ENCODE measurements around the gene NTM. TPM values are rescaled to one million over a fixed set of nuclear protein-coding genes. Genes with fewer than 3 reads are reported as not detected.

Gene NTM
- total and polyA plus RNA-seq, 2 donors (not counting 1 experiment from before 2014, with no cell fraction given) = 12.3 to 28.6 TPM

DNA sequence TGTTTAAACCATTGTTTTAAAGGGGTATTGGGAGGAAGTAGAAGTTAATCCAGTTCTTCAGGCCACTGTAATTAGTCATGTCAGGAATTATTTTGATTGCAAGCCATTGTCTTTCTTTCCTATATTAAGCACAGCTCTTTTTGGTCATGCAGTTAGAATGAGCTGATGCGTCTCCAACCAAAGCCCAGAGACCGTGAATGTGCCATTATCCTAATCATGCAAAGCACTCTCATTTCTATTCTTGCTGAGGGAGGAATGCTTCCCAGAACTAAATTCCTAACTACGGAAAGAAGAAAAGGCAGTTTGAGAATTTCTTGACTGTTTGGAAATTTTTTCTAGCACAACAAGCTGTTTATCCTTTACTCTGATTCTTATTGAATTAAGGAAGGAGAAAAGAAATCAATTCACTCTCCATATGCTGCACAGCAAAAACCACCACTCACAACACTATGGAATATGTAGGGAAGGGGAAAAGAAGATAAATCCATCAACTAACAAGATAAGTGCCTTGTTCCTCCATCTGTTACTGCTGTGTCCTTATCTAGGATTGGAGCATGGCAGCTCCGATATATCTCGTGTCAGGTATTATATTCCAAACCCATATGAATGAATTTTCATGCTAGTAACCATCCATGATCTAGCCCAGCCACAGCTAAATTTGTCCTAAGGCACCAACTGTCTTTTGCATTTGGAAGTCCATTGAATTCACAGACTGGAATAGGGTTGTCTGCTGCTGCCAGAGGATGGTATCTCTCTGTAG, 70.8 kb downstream of the NTM start:
- DNase-seq (ENCODE audit: low read depth in 2 of 2) = no peak
- Histone ChIP-seq H3K27ac (ENCODE audit: insufficient read depth, low read length) (no peak overlapping the region), H3K9me3 (ENCODE audit: control insufficient read depth, insufficient read depth, low read depth, low read length) (no peaks in the 10 kb centered on the region), H3K4me3 (replicated peaks in 1 of 4; ENCODE audit: control extremely low read depth in 1 of 4, insufficient read depth in 1 of 4, low read depth in 3 of 4, low read length in 4 of 4) (no peak overlapping the region), H3K27me3 (ENCODE audit: control insufficient read depth, insufficient read depth, low read length) (no peaks in the 10 kb centered on the region), H3K36me3 (ENCODE audit: control insufficient read depth, insufficient read depth, low read length) (no peaks in the 10 kb centered on the region), H3K4me1 (ENCODE audit: control insufficient read depth, extremely low read depth, insufficient read depth, low read length) (no peaks in the 10 kb centered on the region), H3K79me2 (ENCODE audit: control insufficient read depth, insufficient read depth, low read length) (no peaks in the 10 kb centered on the region), H4K20me1 (ENCODE audit: control insufficient read depth, extremely low read depth, insufficient read depth, low read length) (no peaks in the 10 kb centered on the region), H3K9ac (ENCODE audit: insufficient read depth, low read length) (no peak overlapping the region), H2AFZ (ENCODE audit: low read length) (no peak overlapping the region), H3K4me2 (ENCODE audit: extremely low read depth, insufficient read depth, low read length) (no peak overlapping the region)
- TF ChIP-seq, protein P1, sequence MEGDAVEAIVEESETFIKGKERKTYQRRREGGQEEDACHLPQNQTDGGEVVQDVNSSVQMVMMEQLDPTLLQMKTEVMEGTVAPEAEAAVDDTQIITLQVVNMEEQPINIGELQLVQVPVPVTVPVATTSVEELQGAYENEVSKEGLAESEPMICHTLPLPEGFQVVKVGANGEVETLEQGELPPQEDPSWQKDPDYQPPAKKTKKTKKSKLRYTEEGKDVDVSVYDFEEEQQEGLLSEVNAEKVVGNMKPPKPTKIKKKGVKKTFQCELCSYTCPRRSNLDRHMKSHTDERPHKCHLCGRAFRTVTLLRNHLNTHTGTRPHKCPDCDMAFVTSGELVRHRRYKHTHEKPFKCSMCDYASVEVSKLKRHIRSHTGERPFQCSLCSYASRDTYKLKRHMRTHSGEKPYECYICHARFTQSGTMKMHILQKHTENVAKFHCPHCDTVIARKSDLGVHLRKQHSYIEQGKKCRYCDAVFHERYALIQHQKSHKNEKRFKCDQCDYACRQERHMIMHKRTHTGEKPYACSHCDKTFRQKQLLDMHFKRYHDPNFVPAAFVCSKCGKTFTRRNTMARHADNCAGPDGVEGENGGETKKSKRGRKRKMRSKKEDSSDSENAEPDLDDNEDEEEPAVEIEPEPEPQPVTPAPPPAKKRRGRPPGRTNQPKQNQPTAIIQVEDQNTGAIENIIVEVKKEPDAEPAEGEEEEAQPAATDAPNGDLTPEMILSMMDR (conservative IDR thresholded peaks at IDR 0.05 in 1 of 2, IDR thresholded peaks at IDR 0.05 in 1 of 2; ENCODE audit: low read depth in 1 of 2, low read length in 2 of 2) = no peak
- TF ChIP-seq EZH2 (IDR thresholded peaks at IDR 0.05; ENCODE audit: low read length, missing control alignments) = no peak

DNA sequence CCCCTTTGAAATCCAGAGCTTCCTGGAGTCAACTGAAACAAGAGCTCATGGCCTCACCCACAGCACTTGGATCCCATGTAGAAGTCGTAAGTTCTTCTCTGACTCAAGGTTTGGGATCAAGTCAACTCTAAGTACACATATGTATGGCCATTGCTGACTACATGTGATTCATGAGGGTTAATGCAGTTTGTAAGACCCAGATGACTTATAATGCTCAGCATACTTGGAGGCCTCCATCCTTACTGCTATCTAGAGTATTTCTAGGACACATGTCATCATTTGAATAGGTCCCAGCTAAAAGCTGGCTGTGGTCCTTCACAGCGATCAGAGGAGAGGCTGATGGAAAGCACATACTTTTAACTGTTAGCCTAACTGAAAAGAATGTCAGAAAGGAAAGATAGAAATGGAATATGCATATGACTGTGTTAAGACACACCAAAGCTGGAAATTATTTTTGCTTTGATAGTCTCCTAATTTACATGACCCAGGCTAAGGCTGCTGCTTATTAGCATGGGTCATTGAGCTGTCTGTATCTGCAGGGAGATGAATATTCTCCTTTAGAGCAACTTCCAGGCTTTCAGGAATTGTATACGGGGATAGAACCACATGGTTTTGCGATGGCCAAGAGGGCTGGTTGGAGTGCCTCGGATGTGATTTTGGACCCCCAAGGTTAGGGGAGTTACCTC, 76.3 kb downstream of the NTM start:
- no peak for DNase-seq (ENCODE audit: low read depth in 2 of 2)
- no peak overlapping the region for H2AFZ ChIP-seq (ENCODE audit: low read length)
- no peaks in the 10 kb centered on the region for H3K4me1 ChIP-seq (ENCODE audit: control insufficient read depth, extremely low read depth, insufficient read depth, low read length)
- no peak overlapping the region for H3K4me3 ChIP-seq (replicated peaks in 1 of 4; ENCODE audit: control extremely low read depth in 1 of 4, insufficient read depth in 1 of 4, low read depth in 3 of 4, low read length in 4 of 4)
- H3K36me3 ChIP-seq (ENCODE audit: control insufficient read depth, insufficient read depth, low read length) = no peaks in the 10 kb centered on the region
- H3K79me2 ChIP-seq (ENCODE audit: control insufficient read depth, insufficient read depth, low read length) = no peaks in the 10 kb centered on the region
- TF ChIP-seq EZH2 (IDR thresholded peaks at IDR 0.05; ENCODE audit: low read length, missing control alignments) = no peak
- TF ChIP-seq, protein P1 (conservative IDR thresholded peaks at IDR 0.05 in 1 of 2, IDR thresholded peaks at IDR 0.05 in 1 of 2; ENCODE audit: low read depth in 1 of 2, low read length in 2 of 2) = no peak
- H4K20me1 ChIP-seq (ENCODE audit: control insufficient read depth, extremely low read depth, insufficient read depth, low read length) = no peaks in the 10 kb centered on the region
- no peaks in the 10 kb centered on the region for H3K9me3 ChIP-seq (ENCODE audit: control insufficient read depth, insufficient read depth, low read depth, low read length)
- H3K9ac ChIP-seq (ENCODE audit: insufficient read depth, low read length) = no peak overlapping the region
- H3K27ac ChIP-seq (ENCODE audit: insufficient read depth, low read length) = no peak overlapping the region
- no peaks in the 10 kb centered on the region for H3K27me3 ChIP-seq (ENCODE audit: control insufficient read depth, insufficient read depth, low read length)
- no peak overlapping the region for H3K4me2 ChIP-seq (ENCODE audit: extremely low read depth, insufficient read depth, low read length)

DNA sequence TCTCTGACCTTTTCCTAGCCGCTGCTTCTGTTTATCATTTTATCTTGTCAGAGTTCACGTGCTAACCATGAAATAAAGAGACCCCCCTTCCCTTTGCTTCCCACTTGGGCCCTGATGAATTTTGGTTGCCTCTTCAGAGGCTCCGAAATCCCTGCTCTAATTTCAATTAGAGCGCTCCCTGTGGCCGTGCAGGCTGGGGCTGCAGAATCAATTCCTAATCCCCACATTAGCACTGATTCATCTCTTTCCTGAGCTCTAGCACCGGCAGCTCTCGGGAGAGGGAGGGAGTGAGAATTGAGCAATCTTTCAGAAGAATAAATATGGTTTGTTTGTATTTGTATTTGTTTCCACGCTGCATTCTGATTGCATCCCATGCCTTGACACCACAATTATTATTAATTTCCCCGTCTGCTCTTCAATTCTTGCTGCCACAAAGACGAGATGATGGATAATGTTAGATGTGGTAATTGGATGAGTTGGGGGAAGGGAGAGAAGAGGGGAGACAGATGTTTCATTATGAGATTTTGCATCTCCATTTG, 76.9 kb downstream of the NTM start:
- no peak overlapping the region for H3K27ac ChIP-seq (ENCODE audit: insufficient read depth, low read length)
- no peak for DNase-seq (ENCODE audit: low read depth in 2 of 2)
- no peaks in the 10 kb centered on the region for H3K79me2 ChIP-seq (ENCODE audit: control insufficient read depth, insufficient read depth, low read length)
- H3K9ac ChIP-seq (ENCODE audit: insufficient read depth, low read length) = no peak overlapping the region
- no peaks in the 10 kb centered on the region for H3K27me3 ChIP-seq (ENCODE audit: control insufficient read depth, insufficient read depth, low read length)
- no peak for TF ChIP-seq EZH2 (IDR thresholded peaks at IDR 0.05; ENCODE audit: low read length, missing control alignments)
- TF ChIP-seq, protein P1 (conservative IDR thresholded peaks at IDR 0.05 in 1 of 2, IDR thresholded peaks at IDR 0.05 in 1 of 2; ENCODE audit: low read depth in 1 of 2, low read length in 2 of 2) = no peak
- H4K20me1 ChIP-seq (ENCODE audit: control insufficient read depth, extremely low read depth, insufficient read depth, low read length) = no peaks in the 10 kb centered on the region
- no peak overlapping the region for H2AFZ ChIP-seq (ENCODE audit: low read length)
- H3K36me3 ChIP-seq (ENCODE audit: control insufficient read depth, insufficient read depth, low read length) = no peaks in the 10 kb centered on the region
- H3K4me1 ChIP-seq (ENCODE audit: control insufficient read depth, extremely low read depth, insufficient read depth, low read length) = no peaks in the 10 kb centered on the region
- no peak overlapping the region for H3K4me2 ChIP-seq (ENCODE audit: extremely low read depth, insufficient read depth, low read length)
- no peak overlapping the region for H3K4me3 ChIP-seq (replicated peaks in 1 of 4; ENCODE audit: control extremely low read depth in 1 of 4, insufficient read depth in 1 of 4, low read depth in 3 of 4, low read length in 4 of 4)
- H3K9me3 ChIP-seq (ENCODE audit: control insufficient read depth, insufficient read depth, low read depth, low read length) = no peaks in the 10 kb centered on the region
